ENCODE measurements around the gene MTMR3.
A peak's percentile ranks its signal among the peaks of the same experiment; 100 is the strongest.
"Not testable (repeated sequence)": the region's sequence is repeated elsewhere in the genome, so short reads cannot be mapped to it uniquely, and the experiment has no call there.

Gene MTMR3

DNA sequence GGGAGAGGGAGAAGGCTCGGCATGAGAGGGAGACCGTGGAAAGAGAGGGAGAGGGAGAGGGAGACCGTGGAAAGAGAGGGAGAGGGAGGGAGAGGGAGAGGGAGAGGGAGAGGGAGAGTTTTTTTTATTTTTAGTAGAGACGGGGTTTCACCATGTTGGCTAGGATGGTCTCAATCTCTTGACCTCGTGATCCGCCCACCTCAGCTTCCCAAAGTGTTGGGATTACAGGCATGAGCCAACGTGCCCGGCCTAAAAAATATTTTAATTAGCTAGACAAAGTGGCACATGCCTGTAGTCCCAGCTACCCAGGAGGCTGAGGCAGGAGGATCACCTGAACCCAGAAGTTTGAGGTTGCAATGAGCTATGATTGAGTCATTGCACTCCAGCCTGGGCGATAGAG, 23.9 kb upstream of the MTMR3 start:
- H3K9me3 Mint-ChIP-seq; H3K4me1 Mint-ChIP-seq; H3K4me3 Mint-ChIP-seq; H3K36me3 Mint-ChIP-seq; ATAC-seq; DNase-seq (ENCODE audit: low spot score in 2 of 2); H3K27ac Mint-ChIP-seq: not testable (repeated sequence)

DNA sequence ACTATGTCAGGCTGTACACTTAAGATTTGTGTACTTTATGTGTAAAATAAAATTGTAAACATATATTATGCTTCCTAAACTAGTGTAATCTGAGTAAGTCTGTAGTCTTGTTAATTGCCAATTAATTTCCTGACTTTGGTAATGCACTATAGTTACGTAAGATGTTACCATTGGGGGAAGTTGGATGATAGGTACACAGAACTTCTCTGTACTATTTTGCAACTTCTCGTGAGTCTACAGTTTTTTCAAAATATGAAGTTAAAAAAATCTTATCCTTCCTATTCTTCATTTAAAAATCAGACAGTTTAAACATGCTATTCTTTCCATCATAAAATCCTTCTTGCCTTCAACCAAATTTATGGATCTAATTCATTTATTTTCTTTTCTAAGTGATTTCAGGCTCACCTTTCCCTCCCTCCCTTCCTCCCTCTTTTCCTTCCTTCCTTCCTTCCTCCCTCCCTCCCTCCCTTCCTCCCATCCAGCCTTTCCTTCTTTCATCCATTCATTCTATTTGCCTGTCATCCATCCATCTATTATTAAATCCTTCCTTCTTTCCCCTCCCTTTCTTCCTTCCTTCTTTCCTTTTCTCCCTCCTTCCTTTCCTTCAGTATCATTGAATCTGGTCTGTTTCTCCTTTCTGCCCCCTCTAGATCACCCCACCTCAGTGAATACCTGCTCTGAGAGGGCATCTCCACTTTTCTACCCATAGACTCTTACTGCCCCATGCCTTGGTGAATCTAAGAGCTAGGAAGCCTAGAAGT, 22.8 kb upstream of the MTMR3 start:
- H3K9me3 Mint-ChIP-seq = no peaks in the 10 kb centered on the region
- H3K27ac Mint-ChIP-seq = no peak overlapping the region
- ATAC-seq = no peak

DNA sequence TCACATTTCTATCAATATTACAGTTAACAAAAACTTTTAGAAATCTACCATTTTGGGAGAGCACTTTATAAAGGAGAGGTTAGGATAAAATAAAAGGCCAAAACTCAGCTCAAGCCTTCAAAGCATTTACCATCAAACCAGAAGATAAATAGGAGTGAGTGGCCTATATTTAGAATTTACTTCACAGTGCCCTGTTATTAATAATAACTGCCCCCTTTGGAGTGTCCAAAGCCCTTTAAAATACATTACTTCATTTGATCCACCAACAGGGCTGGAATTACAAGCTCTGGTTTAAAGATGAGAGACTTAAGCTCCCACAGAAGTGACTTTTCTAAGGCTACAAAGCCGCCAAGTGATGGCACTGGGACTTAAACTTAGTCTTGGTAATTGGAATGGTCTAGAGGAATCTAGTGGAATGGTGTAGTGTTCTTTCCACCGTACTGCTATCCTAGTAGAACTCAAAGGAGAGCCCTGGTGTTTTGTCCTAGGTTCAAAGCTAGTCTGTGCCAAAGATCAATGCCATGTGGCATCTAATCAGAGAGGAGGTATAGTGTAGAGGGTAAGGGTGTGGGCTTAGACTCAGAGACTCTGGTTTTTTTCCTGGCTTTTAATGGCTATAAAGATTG, 21.2 kb upstream of the MTMR3 start:
- no peaks in the 10 kb centered on the region for H3K9me3 Mint-ChIP-seq
- H3K4me3 Mint-ChIP-seq = no peak overlapping the region
- no peak for ATAC-seq
- H3K36me3 Mint-ChIP-seq = no peaks in the 10 kb centered on the region
- DNase-seq (ENCODE audit: low spot score in 2 of 2) = no peak
- H3K4me1 Mint-ChIP-seq = no peaks in the 10 kb centered on the region
- H3K27ac Mint-ChIP-seq = no peak overlapping the region

More for the DNA sequence above, 22.8 kb upstream of the MTMR3 start:
- Mint-ChIP-seq H3K4me3 (no peak overlapping the region), H3K36me3 (no peaks in the 10 kb centered on the region), H3K4me1 (no peaks in the 10 kb centered on the region)
- no peak for DNase-seq (ENCODE audit: low spot score in 2 of 2)

DNA sequence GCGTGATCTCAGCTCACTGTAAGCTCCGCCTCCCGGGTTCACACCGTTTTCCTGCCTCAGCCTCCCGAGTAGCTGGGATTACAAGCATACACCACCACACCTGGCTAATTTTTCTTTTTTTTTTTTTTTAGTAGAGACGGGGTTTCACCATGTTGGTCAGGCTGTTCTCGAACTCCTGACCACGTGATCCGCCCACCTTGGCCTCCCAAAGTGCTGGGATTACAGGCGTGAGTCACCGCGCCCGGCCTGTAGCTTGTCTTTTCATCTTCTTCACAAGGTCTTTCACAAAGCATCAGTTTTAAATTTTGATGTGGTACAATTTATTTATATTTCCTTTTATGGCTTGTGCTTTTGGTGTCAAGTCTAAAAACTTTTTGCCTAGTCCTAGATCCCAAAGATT, 17.4 kb upstream of the MTMR3 start:
- H3K27ac Mint-ChIP-seq; H3K36me3 Mint-ChIP-seq; H3K9me3 Mint-ChIP-seq; ATAC-seq; H3K4me3 Mint-ChIP-seq; H3K4me1 Mint-ChIP-seq; DNase-seq (ENCODE audit: low spot score in 2 of 2): not testable (repeated sequence)

DNA sequence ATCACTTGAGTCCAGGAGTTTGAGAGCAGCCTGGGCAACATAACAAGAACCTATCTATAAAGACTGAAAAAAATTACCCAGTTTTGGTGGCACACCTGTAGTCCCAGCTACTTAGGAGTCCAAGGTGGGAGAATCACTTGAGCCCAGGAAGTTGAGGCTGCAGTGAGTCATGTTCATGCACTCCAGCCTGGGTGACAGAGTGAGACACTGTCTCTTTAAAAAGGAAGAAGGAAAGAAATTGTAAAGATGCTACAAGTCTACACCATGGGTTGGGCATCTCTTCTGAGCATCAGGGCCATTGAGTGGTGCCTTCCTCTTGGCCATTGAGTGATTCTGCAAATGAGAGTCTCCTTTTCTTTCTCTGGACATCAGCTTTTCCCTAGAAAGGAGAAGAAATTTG, 15.7 kb upstream of the MTMR3 start:
- Mint-ChIP-seq H3K27ac (no peak overlapping the region), H3K36me3 (no peaks in the 10 kb centered on the region), H3K4me3 (no peak overlapping the region), H3K9me3 (no peaks in the 10 kb centered on the region), H3K4me1 (no peaks in the 10 kb centered on the region)
- DNase-seq (ENCODE audit: low spot score in 2 of 2) (no peak), ATAC-seq (no peak)

DNA sequence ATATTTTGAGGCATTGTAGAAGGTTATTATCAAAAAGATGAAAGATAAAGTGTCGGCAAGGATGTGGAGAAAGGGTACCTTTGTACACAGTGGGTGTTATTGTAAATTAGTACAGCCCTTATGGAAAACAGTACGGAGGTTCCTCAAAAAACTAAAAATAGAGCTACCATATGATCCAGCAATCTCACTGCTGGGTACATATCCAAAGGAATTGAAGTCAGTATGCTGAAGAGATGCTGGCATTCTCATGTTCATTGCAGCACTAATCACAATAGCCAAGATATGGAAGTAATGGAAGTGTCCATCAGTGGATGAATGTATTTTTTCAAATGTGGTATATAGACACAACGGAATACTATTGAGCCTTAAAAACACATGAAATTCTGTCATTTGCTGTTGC, 15.1 kb upstream of the MTMR3 start:
- H3K36me3 Mint-ChIP-seq = no peaks in the 10 kb centered on the region
- no peak overlapping the region for H3K4me3 Mint-ChIP-seq
- no peaks in the 10 kb centered on the region for H3K4me1 Mint-ChIP-seq
- no peak for ATAC-seq
- H3K27ac Mint-ChIP-seq = no peak overlapping the region
- H3K9me3 Mint-ChIP-seq = no peaks in the 10 kb centered on the region
- DNase-seq (ENCODE audit: low spot score in 2 of 2) = no peak

DNA sequence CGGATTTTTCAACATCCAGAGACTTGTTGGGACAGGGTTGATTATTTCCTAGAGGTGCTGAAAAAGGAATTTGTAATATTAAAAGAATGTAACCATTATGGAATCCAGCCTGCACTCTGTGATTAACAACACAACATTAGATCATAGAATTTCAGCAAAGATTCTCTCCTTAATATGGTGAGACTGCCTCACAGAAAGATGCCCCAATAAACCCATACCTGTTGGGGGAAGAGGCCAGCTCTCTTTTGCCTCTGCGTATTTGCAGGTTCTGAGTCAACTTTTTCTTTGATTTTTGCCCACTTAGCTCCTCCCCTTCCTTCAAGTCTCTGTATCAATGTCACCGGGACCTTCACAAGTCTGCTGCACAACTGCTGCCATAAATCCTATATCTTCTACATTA, 12.4 kb upstream of the MTMR3 start:
- H3K36me3 Mint-ChIP-seq = no peaks in the 10 kb centered on the region
- H3K9me3 Mint-ChIP-seq = no peaks in the 10 kb centered on the region
- H3K27ac Mint-ChIP-seq = no peak overlapping the region
- no peaks in the 10 kb centered on the region for H3K4me1 Mint-ChIP-seq
- no peak overlapping the region for H3K4me3 Mint-ChIP-seq
- no peak for ATAC-seq
- DNase-seq (ENCODE audit: low spot score in 2 of 2) = no peak

DNA sequence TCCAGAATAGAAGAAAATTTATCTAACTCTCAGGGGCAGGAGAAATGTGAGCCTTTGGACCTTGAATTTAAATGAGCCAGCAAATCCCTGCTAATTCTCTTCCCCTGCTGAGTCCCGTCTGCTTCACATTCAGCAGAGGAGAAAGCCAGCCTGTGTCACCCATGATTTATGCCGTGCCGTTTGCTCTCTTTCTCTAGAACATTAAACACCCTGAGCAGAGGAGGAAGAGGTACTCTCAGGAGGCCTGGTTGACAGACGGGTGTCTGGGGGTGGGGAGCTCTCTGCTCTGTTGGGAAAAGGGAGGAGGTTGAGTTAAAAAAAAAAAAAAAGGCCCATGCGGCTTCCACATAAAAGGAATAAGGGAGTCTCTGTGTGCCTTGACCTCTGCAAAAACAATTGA, 11.3 kb upstream of the MTMR3 start:
- Mint-ChIP-seq H3K4me3 (no peak overlapping the region), H3K4me1 (no peaks in the 10 kb centered on the region), H3K9me3 (no peaks in the 10 kb centered on the region), H3K27ac (no peak overlapping the region), H3K36me3 (no peaks in the 10 kb centered on the region)
- DNase-seq (ENCODE audit: low spot score in 2 of 2) = no peak
- ATAC-seq = no peak

DNA sequence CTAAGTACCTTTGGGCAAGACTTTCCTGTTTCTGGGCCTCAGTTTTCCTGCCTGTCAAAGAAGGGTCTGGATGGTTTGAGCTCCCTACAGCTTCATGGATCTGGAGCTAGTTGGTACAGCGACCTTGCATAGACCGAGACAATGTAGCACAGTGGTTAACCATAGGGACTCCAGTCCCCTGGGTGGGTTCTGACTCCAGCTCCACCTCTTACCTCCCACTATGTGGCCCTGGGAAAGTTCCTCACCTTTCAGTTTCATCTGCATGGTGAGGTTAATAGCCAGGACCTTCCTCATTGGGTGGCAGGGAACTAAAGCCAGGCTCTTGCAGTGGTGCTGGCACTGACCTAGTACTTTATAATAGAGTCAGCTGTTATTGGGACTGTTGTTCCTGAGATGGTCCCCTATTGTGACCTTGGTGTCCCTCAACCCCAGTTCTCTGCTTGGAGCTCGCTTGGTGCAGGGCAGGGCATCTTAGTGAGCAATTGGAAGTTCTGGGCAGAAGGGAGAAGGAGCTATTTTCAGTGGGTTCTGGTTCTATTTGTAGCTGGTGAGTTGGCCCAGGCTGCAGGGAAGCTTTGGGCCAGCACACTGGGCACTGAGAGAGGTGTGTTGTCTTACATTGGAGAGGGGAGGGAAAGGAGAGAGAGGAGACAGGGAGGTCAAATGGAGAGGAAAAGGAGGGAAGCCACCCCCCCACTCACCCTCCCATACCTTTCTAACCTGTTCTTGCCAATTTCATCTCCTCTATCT, 10.7 kb upstream of the MTMR3 start:
- ATAC-seq = no peak
- H3K36me3 Mint-ChIP-seq = no peaks in the 10 kb centered on the region
- no peak overlapping the region for H3K4me3 Mint-ChIP-seq
- H3K9me3 Mint-ChIP-seq = no peaks in the 10 kb centered on the region
- DNase-seq (ENCODE audit: low spot score in 2 of 2) = peak in 1 of 2 donors; percentile 46
- no peaks in the 10 kb centered on the region for H3K4me1 Mint-ChIP-seq
- H3K27ac Mint-ChIP-seq = no peak overlapping the region

DNA sequence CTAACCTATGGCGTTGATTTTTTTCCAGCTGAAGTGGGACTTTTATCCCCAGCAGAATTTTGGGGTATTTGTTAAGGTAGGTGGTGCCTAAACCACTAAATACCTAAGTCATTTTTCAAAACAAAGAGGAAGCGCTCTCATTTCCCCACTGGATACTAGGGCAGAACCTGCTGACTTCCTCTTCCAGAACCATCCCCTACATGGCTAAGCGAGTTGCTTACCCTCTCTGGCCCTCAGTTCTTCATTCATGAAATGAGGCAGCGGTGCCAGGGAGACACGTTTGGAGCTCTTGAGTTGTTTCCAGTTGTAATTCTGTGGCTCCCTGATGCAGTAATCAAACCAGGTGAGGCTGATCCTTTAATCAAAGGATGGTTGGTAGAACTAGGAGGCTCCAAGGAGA, 10.0 kb upstream of the MTMR3 start:
- Mint-ChIP-seq H3K4me1 (no peaks in the 10 kb centered on the region), H3K9me3 (no peaks in the 10 kb centered on the region), H3K36me3 (no peaks in the 10 kb centered on the region), H3K27ac (no peak overlapping the region), H3K4me3 (no peak overlapping the region)
- DNase-seq (ENCODE audit: low spot score in 2 of 2) (peak in 1 of 2 donors; percentile 45), ATAC-seq (no peak)

DNA sequence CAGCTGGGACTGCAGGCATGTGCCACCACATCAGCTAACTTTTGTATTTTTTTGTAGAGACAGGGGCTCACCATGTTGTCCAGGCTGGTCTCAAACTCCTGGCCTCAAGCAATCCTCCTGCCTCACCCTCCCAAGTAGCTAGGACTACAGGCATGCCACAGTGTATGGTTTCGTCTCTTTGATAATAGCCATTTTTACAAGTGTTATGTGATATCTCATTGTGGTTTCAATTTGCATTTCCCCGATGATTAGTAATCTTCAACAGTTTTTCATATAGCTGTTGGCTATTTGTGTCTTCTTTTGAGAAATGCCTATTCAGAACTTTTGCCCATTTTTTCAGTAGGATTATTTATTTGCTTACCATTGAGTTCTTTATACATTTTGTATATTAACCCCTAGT, 9.0 kb upstream of the MTMR3 start:
- Mint-ChIP-seq H3K4me3 (no peak overlapping the region), H3K36me3 (no peaks in the 10 kb centered on the region), H3K4me1 (no peaks in the 10 kb centered on the region), H3K9me3 (no peaks in the 10 kb centered on the region), H3K27ac (peak overlapping the region; percentile 24)
- ATAC-seq (no peak), DNase-seq (ENCODE audit: low spot score in 2 of 2) (peak in 1 of 2 donors; percentile 20)

DNA sequence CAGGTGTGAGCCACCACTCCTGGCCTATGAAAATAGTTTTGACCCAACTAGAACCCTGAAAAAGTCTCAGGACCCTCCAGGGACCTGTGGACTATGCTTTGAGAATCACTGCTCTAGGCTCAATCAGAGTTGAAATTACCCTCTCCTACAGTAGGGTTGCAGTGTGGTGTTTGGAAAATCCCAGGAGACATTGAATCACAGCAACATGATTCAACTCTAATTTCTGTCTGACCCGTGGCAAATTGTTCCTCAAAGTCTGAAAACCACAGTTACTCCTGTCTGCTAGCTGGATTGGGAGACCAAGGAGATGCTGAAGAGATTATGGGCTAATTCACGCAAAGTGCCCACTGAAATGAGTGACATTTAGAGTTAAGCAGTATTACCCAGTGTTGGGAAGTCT, 5.4 kb upstream of the MTMR3 start:
- H3K27ac Mint-ChIP-seq = no peak overlapping the region
- H3K4me1 Mint-ChIP-seq = no peaks in the 10 kb centered on the region
- no peaks in the 10 kb centered on the region for H3K9me3 Mint-ChIP-seq
- no peak for DNase-seq (ENCODE audit: low spot score in 2 of 2)
- no peaks in the 10 kb centered on the region for H3K36me3 Mint-ChIP-seq
- ATAC-seq = no peak
- H3K4me3 Mint-ChIP-seq = no peak overlapping the region

DNA sequence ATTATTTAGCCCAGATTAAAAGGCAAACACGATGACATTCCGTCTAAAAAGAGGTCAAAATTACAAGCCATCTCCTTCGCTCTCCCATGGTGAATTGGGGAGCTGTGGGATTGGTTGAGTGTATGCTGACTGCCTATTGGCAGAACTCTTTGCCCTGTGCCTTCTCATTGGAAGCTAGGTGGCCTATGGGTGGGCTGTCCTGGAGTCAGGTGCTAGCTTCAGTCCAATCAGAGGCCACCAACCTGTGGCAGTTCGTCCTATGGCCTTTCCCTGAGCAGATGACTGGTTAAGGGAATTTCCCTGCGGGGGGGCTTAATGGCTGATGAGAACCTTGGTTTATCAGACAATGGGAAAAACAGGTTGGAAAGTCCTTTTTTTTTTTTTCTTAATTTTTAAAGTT, 3.2 kb upstream of the MTMR3 start:
- peaks cover 8% of the 10 kb centered on the region for H3K4me1 Mint-ChIP-seq
- H3K36me3 Mint-ChIP-seq = no peaks in the 10 kb centered on the region
- H3K4me3 Mint-ChIP-seq = no peak overlapping the region
- peak; percentile 31 for ATAC-seq
- DNase-seq (ENCODE audit: low spot score in 2 of 2) = no peak
- no peak overlapping the region for H3K27ac Mint-ChIP-seq
- no peaks in the 10 kb centered on the region for H3K9me3 Mint-ChIP-seq

DNA sequence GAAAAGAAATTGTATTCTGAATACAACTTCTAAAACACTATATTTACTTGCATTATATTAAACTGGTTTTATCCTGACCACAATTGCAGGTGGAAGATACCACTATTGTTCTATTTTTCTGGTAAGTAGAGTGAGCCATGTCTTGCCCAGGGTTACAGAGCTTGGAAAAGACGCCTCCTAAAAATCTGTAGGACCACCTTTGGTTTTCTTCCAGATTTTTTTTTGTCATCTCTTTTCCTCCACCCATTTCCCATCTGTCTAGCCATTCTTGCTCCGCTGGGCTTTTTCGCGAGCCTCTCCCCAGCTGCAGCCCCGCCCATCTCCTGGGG, 294 bp upstream of the MTMR3 start:
- no peak for ATAC-seq
- H3K9me3 Mint-ChIP-seq = no peaks in the 10 kb centered on the region
- peaks cover 8% of the 10 kb centered on the region for H3K4me1 Mint-ChIP-seq
- H3K27ac Mint-ChIP-seq = peak overlapping the region; percentile 88
- peak overlapping the region; percentile 81 for H3K4me3 Mint-ChIP-seq
- no peak for DNase-seq (ENCODE audit: low spot score in 2 of 2)
- H3K36me3 Mint-ChIP-seq = no peaks in the 10 kb centered on the region

DNA sequence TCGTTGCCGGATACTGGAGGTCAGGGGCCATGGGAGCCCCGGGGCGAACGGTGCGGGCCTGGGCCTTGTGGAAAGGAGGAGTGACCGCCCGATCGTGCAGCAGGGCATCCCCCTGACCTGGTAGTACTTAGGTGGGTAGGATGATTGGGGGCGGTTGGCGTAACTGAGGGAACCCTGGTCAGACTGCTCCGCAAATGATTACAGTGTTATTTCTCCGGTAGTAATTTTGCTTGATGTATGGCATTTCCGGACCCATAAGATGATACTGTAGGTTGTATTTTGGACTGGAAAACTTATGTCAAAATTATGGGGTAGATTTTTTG, 762 bp downstream of the MTMR3 start:
- H3K9me3 Mint-ChIP-seq = no peaks in the 10 kb centered on the region
- ATAC-seq = peak; percentile 40
- peak overlapping the region; percentile 81 for H3K4me3 Mint-ChIP-seq
- peaks cover 8% of the 10 kb centered on the region for H3K4me1 Mint-ChIP-seq
- no peak for DNase-seq (ENCODE audit: low spot score in 2 of 2)
- H3K36me3 Mint-ChIP-seq = no peaks in the 10 kb centered on the region
- H3K27ac Mint-ChIP-seq = peak overlapping the region; percentile 88

DNA sequence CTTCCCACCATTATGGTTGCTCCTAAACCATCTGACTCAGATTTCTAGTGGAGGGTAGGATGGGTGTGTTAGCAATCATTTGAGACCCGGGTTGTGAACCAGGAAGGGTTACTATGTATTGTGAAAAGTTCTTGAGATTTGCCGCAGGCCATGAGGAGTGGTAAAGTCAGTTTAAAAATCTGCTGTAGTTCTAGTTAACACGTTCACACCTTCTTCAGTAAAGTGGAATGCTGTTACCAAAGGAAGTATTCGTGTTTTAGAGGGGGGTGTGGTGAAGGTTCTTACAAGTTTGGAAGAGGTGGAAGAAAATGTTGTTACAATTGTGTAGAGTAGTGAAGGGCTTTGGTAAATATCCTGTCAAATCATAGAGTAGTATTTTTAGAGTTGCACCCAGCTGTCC, 2.6 kb downstream of the MTMR3 start:
- H3K36me3 Mint-ChIP-seq = no peaks in the 10 kb centered on the region
- DNase-seq (ENCODE audit: low spot score in 2 of 2) (no peak), ATAC-seq (no peak)
- peaks cover 8% of the 10 kb centered on the region for H3K4me1 Mint-ChIP-seq
- H3K27ac Mint-ChIP-seq = no peak overlapping the region
- H3K9me3 Mint-ChIP-seq = no peaks in the 10 kb centered on the region
- H3K4me3 Mint-ChIP-seq = no peak overlapping the region

Measured in stimulated activated effector memory CD8-positive, alpha-beta T cell treated with anti-CD3 and anti-CD28 coated beads, Interleukin-12 subunit alpha, Interleukin-12 subunit beta, amount 100 ng/mL, for 72 hours (primary cell).